A375 (cell line): ENCODE measurements around the gene DNM1L. TPM values are rescaled to one million over a fixed set of nuclear protein-coding genes. Genes with fewer than 3 reads are reported as not detected.

ENCODE experiments used
- small RNA-seq: library from RNA; depleted of rRNA; stranded (forward); fragments of <200 nt; gene quantifications from one replicate; pipeline ENCODE3, GENCODE V24; 2014
- total RNA-seq: library from RNA; depleted of rRNA; stranded (reverse); fragments of >200 nt; shearing (Covaris generic); gene quantifications from 2 replicates; pipeline ENCODE4 v1.2.3, GENCODE V29; 2014; rRNA removed

DNM1L gene
- total RNA-seq, result 81.0 and 88.0 TPM in 2 replicates

GRCh38 chr12:32679091-32679919 lies at the start of gene DNM1L:
TSS of gene DNM1L (plus strand) at chr12:32679301. CDS start at chr12:32679364, 63 bp downstream.

DNA sequence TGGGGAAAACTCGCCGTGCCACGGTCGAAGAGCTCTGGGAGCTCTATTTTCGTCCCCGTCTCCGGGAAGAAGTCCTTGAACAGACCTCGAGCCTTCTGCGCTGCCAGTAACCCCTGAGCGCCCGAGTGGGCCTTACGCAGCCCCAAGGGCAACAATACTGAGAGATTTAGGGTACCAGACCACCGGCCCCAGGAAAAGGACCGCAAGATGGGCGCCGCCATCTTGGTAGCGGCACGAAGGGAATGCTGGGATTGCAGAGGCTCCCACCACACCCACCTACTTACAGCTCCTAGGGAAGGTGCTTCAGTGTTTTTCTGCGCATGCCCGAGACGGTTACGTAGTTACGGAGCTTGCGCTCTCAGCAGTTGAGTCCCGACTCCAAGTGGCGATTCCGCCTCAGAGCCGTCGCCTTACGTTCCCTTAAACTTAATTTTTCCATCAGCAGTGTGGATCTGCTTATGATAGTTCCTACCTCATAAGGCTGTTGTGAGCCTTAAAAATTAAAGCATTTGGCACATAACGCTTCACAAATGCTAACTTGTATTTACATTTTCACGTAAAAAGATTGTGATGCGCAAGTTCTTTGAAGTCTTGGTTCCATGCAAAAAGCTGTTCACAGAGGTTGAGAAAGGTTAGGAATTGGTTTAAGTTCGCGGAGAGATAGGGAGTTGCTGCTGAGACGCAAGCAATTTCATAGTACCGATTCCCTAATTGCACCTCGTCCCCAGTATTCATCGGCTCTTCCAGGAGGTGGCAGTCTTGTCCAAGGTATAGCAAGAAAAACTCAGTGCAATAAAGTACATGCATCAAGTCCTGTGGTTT lies 76.8 kb downstream of the DNM1L start, which contains the start of gene YARS2:
Gene YARS2 (minus strand): TSS at position 244 of the 822 bp plus-strand sequence. CDS start 23 bp downstream, at position 221.

Small RNAs within 50 kb of the gene (small RNA-seq; reads per million reads assigned to genes)
- gene RF00019, result not detected

Other genes starting within 250 kb of the DNM1L start
- 41.3 and 49.0 TPM in 2 replicates for gene YARS2, start 76.6 kb downstream of the DNM1L start, total RNA-seq
- 7.6 and 9.8 TPM in 2 replicates for gene PKP2, start 217.5 kb downstream of the DNM1L start, total RNA-seq